Measurements from ENCODE around the gene CD1D. TPM values are rescaled to one million over a fixed set of nuclear protein-coding genes. Genes with fewer than 3 reads are reported as not detected.

The CD1D gene
- 10 to 100 TPM in 4 of 6 donors, 1 to 10 TPM in 2; 4.1 to 19.4 (median 11.6) TPM for polyA plus RNA-seq (ENCODE audit: low read depth in 6 of 6)

DNA sequence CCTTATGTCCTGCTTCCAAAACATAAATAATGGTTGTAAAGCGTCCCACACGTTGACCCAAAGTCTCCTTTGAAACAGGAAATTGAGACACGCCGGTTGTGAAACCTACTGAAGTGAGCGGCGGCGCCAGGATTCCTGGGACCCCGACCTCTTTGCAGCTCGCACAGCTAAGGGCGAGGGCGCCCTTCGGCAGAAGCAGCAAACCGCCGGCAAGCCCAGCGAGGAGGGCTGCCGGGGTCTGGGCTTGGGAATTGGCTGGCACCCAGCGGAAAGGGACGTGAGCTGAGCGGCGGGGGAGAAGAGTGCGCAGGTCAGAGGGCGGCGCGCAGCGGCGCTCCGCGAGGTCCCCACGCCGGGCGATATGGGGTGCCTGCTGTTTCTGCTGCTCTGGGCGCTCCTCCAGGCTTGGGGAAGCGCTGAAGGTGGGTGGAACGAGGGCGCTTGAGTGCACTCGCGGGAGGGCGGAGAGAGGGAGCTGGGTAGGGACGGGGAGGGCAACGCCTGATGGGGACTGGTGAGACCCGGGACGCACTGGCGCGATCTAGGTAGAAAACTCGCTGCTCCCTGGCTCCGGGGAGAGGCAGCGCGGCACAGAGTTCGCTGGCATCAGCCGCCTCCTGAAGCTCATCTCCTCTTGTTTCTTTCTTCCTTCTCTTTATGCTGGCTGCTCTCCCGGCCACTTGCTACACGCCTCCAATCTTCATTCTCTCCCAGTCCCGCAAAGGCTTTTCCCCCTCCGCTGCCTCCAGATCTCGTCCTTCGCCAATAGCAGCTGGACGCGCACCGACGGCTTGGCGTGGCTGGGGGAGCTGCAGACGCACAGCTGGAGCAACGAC is at the start of gene CD1D:
Gene CD1D (plus strand): TSS at position 155 of the 836 bp plus-strand sequence. CDS start 207 bp downstream, at position 362.
- Mint-ChIP-seq H3K36me3 (peaks cover 19 to 24% of the 10 kb centered on the region in 2 donors), H3K27me3 (no peaks in the 10 kb centered on the region), H3K4me1 (peaks cover 69 to 92% (median 83%) of the 10 kb centered on the region in 3 donors), H3K9me3 (no peaks in the 10 kb centered on the region), H3K27ac (peak within 1 kb of the TSS; percentile 90 to 97 (median 95)), H3K4me3 (peak within 1 kb of the TSS; percentile 75 to 99 (median 90))
- DNase-seq (peak; percentile 28), ATAC-seq (ENCODE audit: low read depth in 2 of 2) (peak; percentile 22 to 32)

- no peak overlapping the region for H3K27ac Mint-ChIP-seq
- H3K4me3 Mint-ChIP-seq, result no peak overlapping the region
- DNase-seq, result no peak
- no peaks in the 10 kb centered on the region for H3K9me3 Mint-ChIP-seq
- H3K36me3 Mint-ChIP-seq, result no peaks in the 10 kb centered on the region
- peaks cover 0 to 4% (median 0%) of the 10 kb centered on the region in 3 donors for H3K4me1 Mint-ChIP-seq
- no peaks in the 10 kb centered on the region for H3K27me3 Mint-ChIP-seq
- no peak for ATAC-seq (ENCODE audit: low read depth in 2 of 2)
Observed at GRCh38 chr1:158131217-158131616, 49.5 kb upstream of the CD1D start.

DNA sequence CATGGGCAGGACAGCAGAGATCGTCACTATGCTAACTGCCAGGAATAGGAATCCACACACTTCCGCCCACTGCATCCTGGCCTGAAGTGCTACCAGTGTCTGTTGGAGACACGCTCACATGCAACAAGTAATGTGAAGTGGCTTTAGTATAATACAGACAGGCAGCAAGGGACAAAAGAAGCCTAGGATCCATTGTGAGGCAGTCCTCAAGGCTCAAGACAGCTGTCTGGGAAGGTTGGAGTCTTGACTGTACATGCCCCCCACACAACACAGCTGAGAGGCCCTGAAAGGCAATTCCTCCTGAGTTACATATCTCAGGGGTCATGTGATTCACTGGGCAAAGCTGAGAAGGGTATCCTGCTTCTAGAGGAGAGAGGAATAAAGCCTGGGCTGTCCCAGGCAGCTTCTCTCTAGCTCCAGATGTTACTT is 39.9 kb upstream of the CD1D start:
- Mint-ChIP-seq H3K4me3 (no peak overlapping the region), H3K27me3 (no peaks in the 10 kb centered on the region), H3K36me3 (no peaks in the 10 kb centered on the region), H3K27ac (no peak overlapping the region), H3K9me3 (no peaks in the 10 kb centered on the region), H3K4me1 (no peaks in the 10 kb centered on the region)
- ATAC-seq (ENCODE audit: low read depth in 2 of 2), result no peak
- DNase-seq, result no peak

DNA sequence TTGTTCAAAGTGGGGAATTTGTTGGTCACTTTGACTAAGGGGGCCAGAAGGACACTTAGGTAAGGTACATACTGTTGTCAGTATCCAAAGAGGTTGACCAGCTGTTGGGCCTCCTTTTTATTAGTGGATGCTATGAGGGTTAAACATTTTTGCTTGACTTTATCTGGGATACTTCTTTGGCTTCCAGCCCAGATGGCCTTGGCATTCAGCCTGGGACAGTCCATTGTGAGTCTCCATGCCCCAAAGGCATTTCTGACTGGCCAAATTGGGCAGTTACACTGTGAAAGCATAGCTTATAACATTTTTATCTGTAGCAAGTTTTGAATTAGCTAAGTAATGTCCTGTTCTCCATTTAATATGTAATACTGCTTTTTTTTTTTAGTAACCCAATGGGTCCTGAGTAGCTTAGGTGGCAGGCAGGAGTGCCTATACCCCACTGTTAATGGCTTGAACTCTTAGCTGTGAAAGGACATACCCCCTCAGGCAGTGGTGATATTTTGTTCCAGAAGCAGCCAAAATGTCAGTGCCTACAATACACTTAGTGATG is 35.4 kb upstream of the CD1D start:
- Mint-ChIP-seq H3K36me3 (peaks cover 0 to 5% of the 10 kb centered on the region in 2 donors), H3K4me3 (no peak overlapping the region), H3K9me3 (peaks cover 0 to 15% (median 8%) of the 10 kb centered on the region in 7 donors), H3K4me1 (peaks cover 27 to 31% (median 29%) of the 10 kb centered on the region in 3 donors), H3K27me3 (no peaks in the 10 kb centered on the region), H3K27ac (no peak overlapping the region)
- no peak for ATAC-seq (ENCODE audit: low read depth in 2 of 2)
- DNase-seq, result no peak

DNA sequence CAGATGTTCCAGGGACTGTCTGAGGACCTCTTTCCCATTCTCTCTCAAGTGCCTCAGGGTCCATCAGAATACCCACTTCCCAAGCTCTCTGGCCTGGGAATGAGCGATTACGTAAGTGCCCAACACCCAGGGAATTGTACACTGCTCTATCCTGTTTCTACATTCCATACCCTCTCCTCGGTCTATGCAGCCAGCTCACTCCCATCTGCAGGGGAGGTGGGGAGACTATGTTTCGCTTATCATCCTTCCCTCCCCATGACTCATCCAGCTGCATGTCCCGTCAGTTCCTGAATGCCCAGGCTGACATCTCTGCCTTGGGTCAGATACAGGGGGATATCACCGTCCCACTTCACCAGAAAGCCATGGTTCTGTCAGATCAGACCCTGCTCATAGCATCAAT is 34.5 kb upstream of the CD1D start:
- no peak for ATAC-seq (ENCODE audit: low read depth in 2 of 2)
- Mint-ChIP-seq H3K4me1 (peaks cover 35 to 40% (median 38%) of the 10 kb centered on the region in 3 donors), H3K4me3 (peak overlapping the region in 1 of 8 donors; percentile 29), H3K36me3 (peaks cover 0 to 5% of the 10 kb centered on the region in 2 donors), H3K27ac (no peak overlapping the region), H3K9me3 (peaks cover 0 to 15% (median 8%) of the 10 kb centered on the region in 7 donors), H3K27me3 (no peaks in the 10 kb centered on the region)
- no peak for DNase-seq

DNA sequence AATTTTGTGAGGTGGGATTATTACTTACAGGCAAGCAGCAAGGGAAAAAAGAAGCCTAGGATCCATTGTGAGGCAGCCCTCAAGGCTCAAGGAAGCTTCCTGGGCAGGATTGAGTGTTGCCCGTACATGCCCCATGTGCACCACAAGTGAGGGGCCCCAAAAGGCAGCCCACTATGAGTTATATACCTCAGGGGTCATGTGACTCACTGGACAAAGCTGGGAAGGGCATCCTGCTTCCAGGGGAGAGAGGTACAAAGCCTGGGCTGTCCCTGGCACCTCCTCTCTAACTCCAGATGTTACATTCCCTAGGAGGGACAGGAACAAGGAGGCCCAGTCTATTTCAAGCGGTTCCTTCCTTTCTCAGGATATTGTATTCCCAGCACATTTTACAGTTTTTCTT is 34.0 kb upstream of the CD1D start:
- peaks cover 35 to 44% (median 38%) of the 10 kb centered on the region in 3 donors for H3K4me1 Mint-ChIP-seq
- H3K9me3 Mint-ChIP-seq, result peaks cover 0 to 15% (median 8%) of the 10 kb centered on the region in 7 donors
- H3K27ac Mint-ChIP-seq, result no peak overlapping the region
- H3K36me3 Mint-ChIP-seq, result peaks cover 0 to 5% of the 10 kb centered on the region in 2 donors
- ATAC-seq (ENCODE audit: low read depth in 2 of 2) (no peak), DNase-seq (no peak)
- peak overlapping the region in 1 of 8 donors; percentile 79 for H3K4me3 Mint-ChIP-seq
- no peaks in the 10 kb centered on the region for H3K27me3 Mint-ChIP-seq

DNA sequence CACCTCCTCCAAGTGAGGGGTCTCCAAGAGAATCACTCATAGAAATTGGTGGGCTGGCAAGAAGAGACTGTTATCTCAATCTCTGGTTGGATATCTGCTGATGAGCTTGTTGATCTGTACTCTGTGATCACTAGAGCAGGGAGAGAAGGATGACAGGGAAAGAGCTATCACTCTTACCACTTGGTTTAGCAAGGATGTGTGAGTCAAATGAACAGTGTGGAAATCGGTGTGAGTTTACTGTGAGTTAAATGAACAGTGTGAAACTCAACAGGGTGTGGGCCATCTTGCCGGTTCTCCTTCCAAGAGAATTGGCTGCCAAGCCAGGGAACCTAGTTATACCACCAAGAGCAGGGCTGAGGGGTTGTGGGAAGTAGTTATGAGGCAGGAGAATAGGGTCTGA is 33.3 kb upstream of the CD1D start:
- Mint-ChIP-seq H3K4me1 (peaks cover 35 to 44% (median 38%) of the 10 kb centered on the region in 3 donors), H3K4me3 (peak overlapping the region in 6 of 8 donors; percentile 3 to 79 (median 24)), H3K9me3 (peaks cover 0 to 15% (median 8%) of the 10 kb centered on the region in 7 donors), H3K36me3 (peaks cover 0 to 5% of the 10 kb centered on the region in 2 donors), H3K27me3 (no peaks in the 10 kb centered on the region), H3K27ac (peak overlapping the region in 1 of 6 donors; percentile 14)
- ATAC-seq (ENCODE audit: low read depth in 2 of 2) (no peak), DNase-seq (no peak)

GRCh38 chr1:158147869-158148268 is 32.8 kb upstream of the CD1D start:
- Mint-ChIP-seq H3K27me3 (no peaks in the 10 kb centered on the region), H3K4me3 (peak overlapping the region in 6 of 8 donors; percentile 85 to 99 (median 98)), H3K36me3 (peaks cover 0 to 5% of the 10 kb centered on the region in 2 donors), H3K27ac (no peak overlapping the region), H3K9me3 (peaks cover 0 to 15% (median 8%) of the 10 kb centered on the region in 7 donors), H3K4me1 (peaks cover 36 to 44% (median 38%) of the 10 kb centered on the region in 3 donors)
- ATAC-seq (ENCODE audit: low read depth in 2 of 2) (no peak), DNase-seq (no peak)

- H3K27ac Mint-ChIP-seq, result peak overlapping the region in 5 of 6 donors; percentile 65 to 99 (median 87)
- ATAC-seq (ENCODE audit: low read depth in 2 of 2), result peak; percentile 51
Observed at GRCh38 chr1:158148468-158148867, 32.2 kb upstream of the CD1D start.

GRCh38 chr1:158149175-158149574 is 31.5 kb upstream of the CD1D start:
- no peaks in the 10 kb centered on the region for H3K27me3 Mint-ChIP-seq
- peak overlapping the region; percentile 82 to 99 (median 94) for H3K27ac Mint-ChIP-seq
- peaks cover 0 to 5% of the 10 kb centered on the region in 2 donors for H3K36me3 Mint-ChIP-seq
- peaks cover 46 to 50% (median 47%) of the 10 kb centered on the region in 3 donors for H3K4me1 Mint-ChIP-seq
- peak overlapping the region; percentile 85 to 99 (median 98) for H3K4me3 Mint-ChIP-seq
- ATAC-seq (ENCODE audit: low read depth in 2 of 2), result no peak
- peaks cover 0 to 15% (median 8%) of the 10 kb centered on the region in 7 donors for H3K9me3 Mint-ChIP-seq
- no peak for DNase-seq

More at GRCh38 chr1:158148468-158148867, 32.2 kb upstream of the CD1D start:
- peaks cover 0 to 15% (median 8%) of the 10 kb centered on the region in 7 donors for H3K9me3 Mint-ChIP-seq
- H3K36me3 Mint-ChIP-seq, result peaks cover 0 to 5% of the 10 kb centered on the region in 2 donors
- peaks cover 39 to 44% (median 40%) of the 10 kb centered on the region in 3 donors for H3K4me1 Mint-ChIP-seq
- no peaks in the 10 kb centered on the region for H3K27me3 Mint-ChIP-seq
- DNase-seq, result no peak
- peak overlapping the region; percentile 77 to 99 (median 98) for H3K4me3 Mint-ChIP-seq

DNA sequence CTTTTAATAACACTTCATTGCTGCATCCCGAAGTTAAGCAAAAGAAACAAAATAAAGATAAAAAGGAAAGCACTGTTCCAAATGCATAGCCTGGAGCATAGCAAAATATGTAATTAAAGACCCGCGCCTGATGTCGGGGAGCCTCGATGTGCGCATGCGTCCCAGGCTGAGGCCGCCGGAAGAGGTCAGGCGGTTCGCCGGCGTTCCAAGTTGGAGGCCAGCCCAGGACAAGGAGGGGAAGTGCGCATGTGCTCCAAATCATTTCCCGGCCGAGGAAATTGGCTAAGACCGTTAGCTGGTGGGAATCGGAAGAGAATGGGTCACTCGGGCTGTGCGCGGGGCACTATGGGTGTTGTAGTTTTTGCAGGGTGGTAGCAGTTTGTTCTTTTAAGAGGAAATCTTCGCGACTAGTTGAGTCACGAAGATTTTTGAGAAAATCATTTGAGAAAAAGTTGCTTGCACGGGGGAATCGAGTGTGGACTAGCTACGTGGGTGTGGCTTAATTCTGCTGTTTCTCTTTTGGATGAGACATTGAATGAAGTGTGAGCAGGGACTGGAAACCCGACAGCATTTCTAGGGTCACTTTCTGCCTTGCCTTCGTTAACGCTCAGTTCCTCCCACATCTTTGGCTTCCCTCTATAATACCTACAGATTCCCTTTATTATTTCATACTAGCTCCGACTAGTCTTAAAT is 31.0 kb upstream of the CD1D start:
- H3K36me3 Mint-ChIP-seq, result peaks cover 0 to 5% of the 10 kb centered on the region in 2 donors
- H3K27ac Mint-ChIP-seq, result peak overlapping the region; percentile 87 to 99 (median 94)
- peaks cover 0 to 17% (median 8%) of the 10 kb centered on the region in 7 donors for H3K9me3 Mint-ChIP-seq
- peak; percentile 61 to 64 for ATAC-seq (ENCODE audit: low read depth in 2 of 2)
- peaks cover 50 to 55% (median 52%) of the 10 kb centered on the region in 3 donors for H3K4me1 Mint-ChIP-seq
- no peaks in the 10 kb centered on the region for H3K27me3 Mint-ChIP-seq
- peak overlapping the region; percentile 85 to 99 (median 98) for H3K4me3 Mint-ChIP-seq
- DNase-seq, result peak; percentile 60

GRCh38 chr1:158150523-158150922 is 30.2 kb upstream of the CD1D start:
- peak; percentile 68 to 70 for ATAC-seq (ENCODE audit: low read depth in 2 of 2)
- H3K27ac Mint-ChIP-seq, result peak overlapping the region; percentile 23 to 99 (median 85)
- H3K4me1 Mint-ChIP-seq, result peaks cover 55 to 60% (median 58%) of the 10 kb centered on the region in 3 donors
- DNase-seq, result peak; percentile 45
- peaks cover 0 to 17% (median 8%) of the 10 kb centered on the region in 7 donors for H3K9me3 Mint-ChIP-seq
- H3K27me3 Mint-ChIP-seq, result no peaks in the 10 kb centered on the region
- H3K36me3 Mint-ChIP-seq, result peaks cover 0 to 5% of the 10 kb centered on the region in 2 donors
- peak overlapping the region; percentile 85 to 99 (median 98) for H3K4me3 Mint-ChIP-seq

DNA sequence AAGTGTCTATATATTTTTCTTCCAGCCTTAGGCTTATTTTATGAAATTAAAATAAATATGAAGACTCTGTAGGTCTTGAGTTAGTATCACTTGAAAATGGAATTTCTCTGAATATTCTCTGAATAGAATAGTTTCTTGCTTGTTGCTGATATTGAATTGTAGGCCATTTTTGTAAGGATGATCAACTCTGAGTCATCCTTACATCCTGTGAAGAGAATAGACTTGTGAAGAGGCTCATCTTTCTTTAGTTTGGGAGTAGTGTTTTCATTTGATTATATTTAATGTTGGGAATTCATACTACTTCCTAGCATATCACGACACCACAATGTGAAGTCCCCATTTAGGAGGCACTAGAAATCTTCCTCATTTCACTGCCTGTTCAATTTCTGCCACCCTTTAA is 27.5 kb upstream of the CD1D start:
- ATAC-seq (ENCODE audit: low read depth in 2 of 2), result no peak
- Mint-ChIP-seq H3K27me3 (no peaks in the 10 kb centered on the region), H3K9me3 (peaks cover 0 to 5% (median under 1%) of the 10 kb centered on the region in 7 donors), H3K4me3 (peak overlapping the region in 1 of 8 donors; percentile 13), H3K4me1 (peaks cover 46 to 50% (median 50%) of the 10 kb centered on the region in 3 donors), H3K36me3 (no peaks in the 10 kb centered on the region), H3K27ac (peak overlapping the region in 1 of 6 donors; percentile 19)
- no peak for DNase-seq
